ENCODE results near the gene CCNG2.

DNA sequence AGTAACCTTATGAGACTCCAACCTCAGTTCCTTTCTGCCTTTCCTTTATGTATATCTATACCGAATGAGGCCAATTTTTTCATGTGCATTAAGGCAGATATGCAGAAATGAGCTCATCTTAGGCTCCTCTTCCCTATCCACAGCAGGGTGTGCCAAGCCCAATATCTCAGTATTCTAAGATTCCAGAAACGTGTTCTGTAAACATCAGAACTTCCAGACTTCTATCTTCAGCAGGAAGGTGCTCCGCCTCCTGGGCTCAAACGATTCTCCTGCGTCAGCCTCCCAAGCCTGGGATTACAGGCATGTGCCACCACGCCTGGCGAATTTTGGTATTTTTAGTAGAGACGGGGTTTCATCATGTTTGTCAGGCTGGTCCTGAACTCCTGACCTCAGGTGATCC, 31.0 kb upstream of the CCNG2 start:
- TF ChIP-seq, protein P1, sequence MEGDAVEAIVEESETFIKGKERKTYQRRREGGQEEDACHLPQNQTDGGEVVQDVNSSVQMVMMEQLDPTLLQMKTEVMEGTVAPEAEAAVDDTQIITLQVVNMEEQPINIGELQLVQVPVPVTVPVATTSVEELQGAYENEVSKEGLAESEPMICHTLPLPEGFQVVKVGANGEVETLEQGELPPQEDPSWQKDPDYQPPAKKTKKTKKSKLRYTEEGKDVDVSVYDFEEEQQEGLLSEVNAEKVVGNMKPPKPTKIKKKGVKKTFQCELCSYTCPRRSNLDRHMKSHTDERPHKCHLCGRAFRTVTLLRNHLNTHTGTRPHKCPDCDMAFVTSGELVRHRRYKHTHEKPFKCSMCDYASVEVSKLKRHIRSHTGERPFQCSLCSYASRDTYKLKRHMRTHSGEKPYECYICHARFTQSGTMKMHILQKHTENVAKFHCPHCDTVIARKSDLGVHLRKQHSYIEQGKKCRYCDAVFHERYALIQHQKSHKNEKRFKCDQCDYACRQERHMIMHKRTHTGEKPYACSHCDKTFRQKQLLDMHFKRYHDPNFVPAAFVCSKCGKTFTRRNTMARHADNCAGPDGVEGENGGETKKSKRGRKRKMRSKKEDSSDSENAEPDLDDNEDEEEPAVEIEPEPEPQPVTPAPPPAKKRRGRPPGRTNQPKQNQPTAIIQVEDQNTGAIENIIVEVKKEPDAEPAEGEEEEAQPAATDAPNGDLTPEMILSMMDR (IDR thresholded peaks at IDR 0.05 in 8 of 11, conservative IDR thresholded peaks at IDR 0.05 in 3 of 11): no peak
- TF ChIP-seq POLR2AphosphoS5 (IDR thresholded peaks at IDR 0.05): no peak
- no peak for TF ChIP-seq POLR2A (IDR thresholded peaks at IDR 0.05)
